GM10266 (cell line): Measurements from ENCODE around the gene PWWP2B.

Source experiments
- DNase-seq: peaks from one replicate; pipeline ENCODE4 v3.0.0; 2012; ENCODE audit errors: extremely low spot score
- CTCF ChIP-seq: IDR thresholded peaks from 2 replicates; pipeline ENCODE4 v1.5.1; 2012; ENCODE audit warnings: mild to moderate bottlenecking, low read depth; ENCODE audit not compliant: control insufficient read depth, insufficient read depth; ENCODE audit errors: missing control alignments

PWWP2B gene

GRCh38 chr10:132409667-132410028, 12.6 kb downstream of the PWWP2B start:
- TF ChIP-seq CTCF: no peak
- no peak for DNase-seq

DNA sequence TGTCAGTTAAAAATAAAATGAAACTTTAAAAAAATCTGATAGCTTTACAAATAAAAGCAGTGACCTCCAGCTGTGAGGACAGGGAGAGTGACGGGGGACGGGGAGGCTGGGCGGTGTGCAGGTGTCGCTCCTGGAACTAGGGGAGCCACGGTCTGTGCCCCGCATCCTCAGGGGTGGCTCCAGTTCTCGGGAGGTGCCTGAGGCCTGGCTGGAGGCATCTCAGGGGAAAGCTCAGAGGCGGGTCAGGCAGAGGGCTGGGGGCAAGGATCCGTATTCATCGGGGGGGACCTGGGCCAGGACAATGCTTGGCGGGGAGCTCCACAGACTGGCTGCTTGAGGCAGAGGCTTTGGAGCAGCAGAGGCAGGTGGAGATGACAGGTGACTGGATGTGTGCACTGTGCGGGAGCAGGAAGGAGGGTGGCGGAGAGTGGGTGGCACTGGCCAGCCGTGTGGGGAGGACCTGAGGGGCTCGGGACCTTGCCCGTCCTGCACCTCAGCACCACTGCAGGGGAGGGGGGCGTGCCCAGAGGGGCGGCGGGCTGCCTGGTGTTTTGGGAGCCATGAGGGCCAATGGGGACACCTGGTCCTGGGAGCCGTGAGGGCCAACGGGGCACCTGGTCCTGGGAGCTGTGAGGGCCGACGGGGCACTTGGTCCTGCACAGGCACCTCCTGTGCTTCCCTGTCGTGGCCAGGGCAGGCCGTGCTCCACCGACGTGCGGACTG, 13.2 kb downstream of the PWWP2B start:
- no peak for TF ChIP-seq CTCF
- DNase-seq: no peak

DNA sequence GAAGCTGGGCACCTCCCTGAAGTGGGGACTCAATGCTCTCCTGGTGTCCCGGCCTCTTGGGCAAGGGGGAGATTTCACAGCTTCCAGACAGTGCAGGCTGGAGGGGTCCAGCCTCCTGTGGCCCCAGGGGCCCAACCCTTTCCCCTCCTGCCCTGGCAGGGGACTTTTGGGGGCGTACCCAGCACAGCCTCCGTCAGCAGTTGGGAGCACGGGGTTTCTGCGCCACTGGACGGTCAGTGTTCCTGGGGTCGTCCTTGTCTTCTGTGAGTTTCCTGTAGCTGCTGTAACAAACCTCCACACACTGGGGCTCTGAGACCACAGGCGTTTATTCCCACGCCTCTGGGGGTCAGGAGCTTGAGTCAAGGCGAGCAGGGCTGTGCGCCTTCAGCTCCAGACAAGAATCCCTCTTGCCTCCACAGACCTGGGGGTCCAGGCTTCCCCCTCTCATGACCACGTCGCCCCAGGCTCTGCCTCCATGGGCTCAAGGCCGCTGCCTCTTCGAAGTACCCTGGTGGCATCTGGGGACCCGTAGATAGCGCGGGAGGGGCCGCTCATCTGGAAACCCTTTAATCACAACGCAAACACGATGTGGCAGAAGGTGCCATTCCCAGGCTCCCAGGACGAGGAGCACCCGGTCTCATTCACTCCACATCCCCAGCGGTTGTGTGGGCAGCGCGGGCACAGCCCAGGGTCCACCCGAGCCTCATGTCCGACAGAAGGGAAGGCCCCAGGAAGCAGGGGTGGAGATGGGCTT, 14.0 kb downstream of the PWWP2B start:
- TF ChIP-seq CTCF: no peak
- DNase-seq: no peak

DNA sequence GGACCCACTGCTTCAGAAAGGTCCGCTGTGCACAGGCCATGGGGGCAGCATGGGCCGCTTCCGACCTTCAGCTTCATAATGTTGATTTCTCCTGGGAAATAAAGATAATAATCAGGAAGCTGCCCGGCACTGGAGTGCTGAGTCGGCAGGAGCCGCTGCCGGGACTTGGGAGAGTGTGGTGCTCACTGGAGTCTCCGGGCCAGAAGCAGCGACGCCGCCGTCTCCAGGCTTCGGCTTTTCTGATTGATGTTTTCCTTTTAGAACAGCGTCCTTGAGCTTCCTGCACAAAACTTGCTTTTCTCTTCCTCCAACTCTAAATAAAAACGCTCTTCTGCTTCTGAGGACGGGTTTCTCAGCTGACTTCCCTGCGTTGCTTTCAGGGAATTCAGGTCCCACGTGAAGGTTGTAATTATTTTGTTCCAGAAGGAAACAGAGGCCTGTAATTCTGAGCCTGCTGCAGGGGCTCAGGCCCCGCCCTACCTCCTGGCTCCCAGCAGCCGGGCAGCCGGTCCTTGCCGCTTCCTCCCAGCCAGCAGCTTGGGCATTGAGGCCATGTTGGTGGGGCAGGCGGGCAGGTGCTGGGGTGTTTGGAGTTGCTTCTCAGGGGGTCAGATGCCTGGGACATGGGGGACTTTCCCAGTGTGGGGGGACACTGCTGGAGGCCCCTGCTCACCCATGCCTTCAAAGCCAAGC, 14.7 kb downstream of the PWWP2B start:
- TF ChIP-seq CTCF: no peak
- DNase-seq: no peak

DNA sequence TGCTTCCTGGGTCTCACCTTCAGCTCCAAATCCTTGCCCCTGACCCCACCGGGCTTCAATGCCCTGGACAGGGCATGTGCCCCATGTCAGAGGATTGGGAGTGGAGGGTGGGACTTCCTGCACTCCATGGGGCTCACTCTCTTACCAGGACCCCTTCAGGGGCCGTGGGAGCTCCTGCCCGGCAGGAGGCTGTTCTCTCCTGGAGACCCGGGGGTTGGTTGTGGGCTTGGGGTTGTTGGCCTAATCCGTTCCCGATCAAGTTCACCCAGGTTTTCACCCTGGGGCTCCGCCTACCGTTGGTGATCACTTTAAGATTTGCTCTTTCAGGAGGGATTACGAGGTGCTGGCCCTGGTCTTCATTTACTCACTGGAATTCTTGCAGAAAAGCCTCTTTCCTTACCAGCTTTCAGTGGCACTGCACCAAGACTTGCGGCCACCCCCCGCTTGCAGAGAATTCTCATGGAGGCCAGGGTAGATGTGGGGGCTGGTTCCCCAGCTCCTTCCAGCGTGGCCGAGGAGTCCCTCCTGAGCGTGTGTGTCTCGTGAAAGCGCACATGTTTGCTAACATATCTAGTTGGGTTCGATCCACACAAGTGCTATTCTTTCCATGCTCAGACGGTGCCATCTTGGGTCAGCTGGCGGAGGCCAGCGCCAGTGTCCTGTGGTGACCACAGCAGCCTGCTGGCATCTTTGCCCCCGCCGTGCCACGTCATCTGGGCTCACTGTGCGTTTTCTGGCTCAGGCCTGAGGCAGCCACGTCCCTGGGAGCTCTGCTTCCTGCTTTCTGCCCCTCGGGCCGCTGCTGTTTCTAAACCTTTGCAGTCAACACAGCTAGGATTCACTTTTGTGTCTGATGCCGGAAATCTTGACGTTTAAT, 15.6 kb downstream of the PWWP2B start:
- DNase-seq: no peak
- TF ChIP-seq CTCF: no peak

DNA sequence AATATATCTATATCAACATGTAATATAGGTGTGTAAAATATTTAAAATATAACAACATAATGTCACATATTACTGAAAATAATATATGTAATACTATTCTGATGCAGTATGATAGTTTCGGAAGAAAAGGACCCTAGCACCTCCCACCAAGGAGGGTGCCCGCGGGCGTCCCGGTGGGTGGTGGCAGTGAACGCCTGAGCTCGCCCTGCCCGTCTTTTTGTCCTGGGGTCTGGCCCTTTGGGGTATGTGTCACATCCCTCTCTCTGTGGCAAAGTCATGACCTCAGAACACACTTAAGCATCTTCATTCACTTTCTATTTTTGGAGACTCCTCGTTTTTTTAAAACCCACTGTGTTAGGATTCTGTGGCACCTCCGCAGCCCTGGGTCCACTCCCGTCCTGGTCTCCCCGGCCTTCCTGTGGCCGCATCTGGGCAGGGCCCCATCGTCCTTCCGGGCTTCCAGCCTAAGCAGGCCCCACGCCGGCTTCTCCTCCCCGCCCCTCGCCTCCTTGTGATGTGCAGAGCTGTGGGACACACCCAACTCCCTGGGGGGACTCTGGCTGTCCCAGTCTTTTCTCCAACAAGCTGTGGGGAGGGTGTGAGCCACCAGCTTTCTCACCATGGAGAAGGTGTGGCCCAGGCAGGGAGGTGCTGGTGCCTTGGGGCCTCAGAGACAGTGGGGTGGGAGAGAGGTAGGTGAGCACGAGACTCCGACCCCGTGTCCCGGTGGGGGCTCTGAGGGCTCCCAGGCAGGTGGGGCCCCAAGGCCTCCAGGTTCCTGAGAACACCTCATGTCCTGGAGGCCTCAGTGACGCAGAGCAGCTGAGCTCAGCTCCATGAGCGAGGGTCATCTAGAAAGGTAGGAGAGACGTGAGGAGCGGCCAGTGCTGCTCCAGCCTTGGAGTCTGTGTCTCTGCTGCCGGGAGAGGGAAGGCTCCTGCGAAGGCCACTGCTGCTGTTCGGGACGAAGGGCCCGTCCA, 16.5 kb downstream of the PWWP2B start:
- no peak for TF ChIP-seq CTCF

More for the DNA sequence above, 16.5 kb downstream of the PWWP2B start:
- DNase-seq: no peak
